H1 (cell line): ENCODE results near the gene VSTM2B. TPM values are rescaled to one million over a fixed set of nuclear protein-coding genes. Genes with fewer than 3 reads are reported as not detected.

Experiments used
- CTCF ChIA-PET: fragments of 300-600 bp; sonication (Branson Sonifier 250); formaldehyde crosslinking; loops from one replicate; lab custom pipeline; 2021; ENCODE audit not compliant: partially characterized antibody; lab: Charles Lee
- POLR2A ChIA-PET: fragments of 300-600 bp; sonication (Branson Sonifier 250); formaldehyde crosslinking; loops from one replicate; lab custom pipeline; 2021; ENCODE audit warnings: inconsistent platforms; ENCODE audit not compliant: partially characterized antibody; lab: Charles Lee
- DNase-seq, 2 experiments: peaks; one replicate each; pipeline versions ENCODE4 v3.0.0 to v3.0.0-alpha.2; 2010 to 2022; ENCODE audit warnings: low spot score in 2 of 2, low read depth in 1 of 2, mixed read lengths in 1 of 2
- FAIRE-seq: peaks from 2 replicates; lab custom pipeline; 2011; peaks lifted over from hg19 to GRCh38; lab: Jason Lieb, UNC
- H2AFZ ChIP-seq: 2 replicates; pipeline ENCODE4 v1.8.1; 2012; ENCODE audit warnings: low read length, inconsistent platforms
- H2AK5ac ChIP-seq: 2 replicates; pipeline ENCODE4 v1.6.1; 2013; ENCODE audit warnings: low read depth, low read length
- H2BK120ac ChIP-seq: replicated peaks from 2 replicates; pipeline ENCODE3; 2013; ENCODE audit warnings: low read depth, low read length, inconsistent platforms
- H2BK12ac ChIP-seq: 2 replicates; pipeline ENCODE4 v1.6.1; 2013; ENCODE audit warnings: low read depth, low read length
- H2BK15ac ChIP-seq: 2 replicates; pipeline ENCODE4 v1.6.1; 2013; ENCODE audit warnings: low read length
- H2BK20ac ChIP-seq: 2 replicates; pipeline ENCODE4 v1.6.1; 2013; ENCODE audit warnings: low read length
- H2BK5ac ChIP-seq: 2 replicates; pipeline ENCODE4 v1.6.1; 2013; ENCODE audit warnings: low read depth, low read length
- H3K14ac ChIP-seq: 2 replicates; pipeline ENCODE4 v1.6.1; 2013; ENCODE audit warnings: inconsistent platforms; ENCODE audit not compliant: insufficient read length
- H3K18ac ChIP-seq: 2 replicates; pipeline ENCODE4 v1.6.1; 2013; ENCODE audit warnings: low read length; ENCODE audit errors: extremely low read depth
- H3K23ac ChIP-seq: 2 replicates; pipeline ENCODE4 v1.6.1; 2013; ENCODE audit warnings: inconsistent platforms; ENCODE audit not compliant: insufficient read length
- H3K23me2 ChIP-seq: 2 replicates; pipeline ENCODE4 v1.6.1; 2013; ENCODE audit warnings: low read depth, low read length
- H3K27ac ChIP-seq: 2 replicates; pipeline ENCODE4 v1.6.1; 2011; ENCODE audit warnings: low read depth, low read length, inconsistent platforms
- H3K27me3 ChIP-seq, 4 experiments: replicated peaks in 1 of 4; 1 replicate in 1 of 4; 2 replicates in 3 of 4; pipeline versions ENCODE4 v1.6.1 to v1.8.1; 2011 to 2013; ENCODE audit warnings: low read length in 3 of 4, mild to moderate bottlenecking in 3 of 4, inconsistent platforms in 2 of 4, mixed read lengths in 2 of 4, moderate library complexity in 1 of 4; ENCODE audit not compliant: control insufficient read depth in 3 of 4, insufficient read depth in 3 of 4; ENCODE audit errors: extremely low read depth in 1 of 4
- H3K36me3 ChIP-seq, 4 experiments: 2 replicates each; pipeline versions ENCODE4 v1.6.1 to v1.8.1; 2011 to 2013; ENCODE audit warnings: mild to moderate bottlenecking in 4 of 4, low read length in 3 of 4, moderate library complexity in 2 of 4, control low read depth in 1 of 4, inconsistent platforms in 1 of 4; ENCODE audit not compliant: insufficient read depth in 4 of 4, control insufficient read depth in 2 of 4
- H3K4ac ChIP-seq: replicated peaks from 2 replicates; pipeline ENCODE3; 2013; ENCODE audit warnings: low read length, low read depth, mixed read lengths, inconsistent platforms; ENCODE audit not compliant: insufficient read length
- H3K4me1 ChIP-seq, 4 experiments: replicated peaks in 1 of 4; 1 replicate in 1 of 4; 2 replicates in 3 of 4; pipeline versions ENCODE4 v1.6.1 to v1.8.1; 2011 to 2013; ENCODE audit warnings: low read length in 3 of 4, inconsistent platforms in 2 of 4, mixed read lengths in 1 of 4; ENCODE audit not compliant: insufficient read depth in 4 of 4, control insufficient read depth in 3 of 4
- H3K4me2 ChIP-seq, 2 experiments: 2 replicates each; pipeline versions ENCODE4 v1.6.1 to v1.8.1; 2011 to 2013; ENCODE audit warnings: low read depth in 2 of 2, low read length in 2 of 2, control low read depth in 1 of 2, inconsistent platforms in 1 of 2, mild to moderate bottlenecking in 1 of 2; ENCODE audit not compliant: insufficient read depth in 1 of 2
- H3K4me3 ChIP-seq, 4 experiments: fragments of 200-600, 300-600 bp in 1 of 4; sonication (generic), shearing (Covaris generic), sonication (Bioruptor Twin) in 1 of 4; 2 replicates each; pipeline versions ENCODE4 v1.5.1 to v1.8.1; 2011 to 2016; ENCODE audit warnings: low read length in 4 of 4, low read depth in 3 of 4, control low read depth in 2 of 4, inconsistent platforms in 2 of 4, mild to moderate bottlenecking in 2 of 4, mixed read lengths in 1 of 4, moderate library complexity in 1 of 4; ENCODE audit not compliant: insufficient read depth in 2 of 4; ENCODE audit errors: extremely low read depth in 1 of 4
- H3K56ac ChIP-seq: replicated peaks from 2 replicates; pipeline ENCODE3; 2013; ENCODE audit warnings: low read depth, mild to moderate bottlenecking, mixed read lengths, low read length, inconsistent platforms; ENCODE audit not compliant: insufficient read length
- H3K79me1 ChIP-seq: 2 replicates; pipeline ENCODE4 v1.6.1; 2013; ENCODE audit warnings: low read depth, low read length, control low read depth
- H3K79me2 ChIP-seq, 2 experiments: 2 replicates each; pipeline versions ENCODE4 v1.6.1 to v1.8.1; 2012 to 2013; ENCODE audit warnings: low read length in 2 of 2, mild to moderate bottlenecking in 2 of 2, inconsistent platforms in 1 of 2; ENCODE audit not compliant: insufficient read depth in 2 of 2, control insufficient read depth in 1 of 2
- H3K9ac ChIP-seq, 4 experiments: replicated peaks in 1 of 4; 1 replicate in 1 of 4; 2 replicates in 3 of 4; pipeline versions ENCODE4 v1.6.1 to v1.8.1; 2011 to 2013; ENCODE audit warnings: low read depth in 3 of 4, low read length in 3 of 4, control low read depth in 2 of 4, mild to moderate bottlenecking in 2 of 4, moderate library complexity in 2 of 4, inconsistent platforms in 1 of 4; ENCODE audit errors: extremely low read depth in 1 of 4
- H3K9me3 ChIP-seq, 2 experiments: 2 replicates each; pipeline versions ENCODE4 v1.6.1 to v1.8.1; 2012 to 2013; ENCODE audit warnings: mild to moderate bottlenecking in 2 of 2, moderate library complexity in 2 of 2, control low read depth in 1 of 2, inconsistent platforms in 1 of 2, low read depth in 1 of 2, low read length in 1 of 2, mixed read lengths in 1 of 2; ENCODE audit not compliant: insufficient read depth in 2 of 2
- H4K20me1 ChIP-seq, 2 experiments: replicated peaks in 1 of 2; 2 replicates each; pipeline versions ENCODE3 to v1.8.1; 2011 to 2013; ENCODE audit warnings: inconsistent platforms in 2 of 2, low read length in 2 of 2, mild to moderate bottlenecking in 1 of 2; ENCODE audit not compliant: insufficient read depth in 2 of 2, control insufficient read depth in 1 of 2
- H4K5ac ChIP-seq: 2 replicates; pipeline ENCODE4 v1.6.1; 2013; ENCODE audit warnings: low read length, low read depth, mixed read lengths, inconsistent platforms; ENCODE audit not compliant: insufficient read length
- H4K8ac ChIP-seq: 2 replicates; pipeline ENCODE4 v1.8.0; 2013; ENCODE audit warnings: mild to moderate bottlenecking, moderate library complexity, low read length, inconsistent platforms; ENCODE audit not compliant: insufficient read depth; ENCODE audit errors: extremely low read depth
- H4K91ac ChIP-seq: replicated peaks from 2 replicates; pipeline ENCODE3; 2013; ENCODE audit warnings: low read length, mixed read lengths, inconsistent platforms; ENCODE audit not compliant: insufficient read length
- ASH2L ChIP-seq: fragments of 200-600, 300-600 bp; sonication (generic); IDR thresholded peaks from one replicate; pipeline ENCODE4 v1.7.1; 2017; ENCODE audit warnings: low read length
- KDM5A ChIP-seq: fragments of 200-600 bp; IDR thresholded peaks from 2 replicates; pipeline ENCODE4 v1.7.1; 2012; ENCODE audit warnings: mild to moderate bottlenecking, low read length, inconsistent platforms, mixed read lengths
- SP1 ChIP-seq: IDR thresholded peaks from 2 replicates; pipeline ENCODE4 v1.6.1; 2011; ENCODE audit warnings: low read depth, low read length
- WGBS, 2 experiments: shearing (Covaris generic) in 1 of 2; methylation state at CpG; one replicate each; pipeline versions ENCODE4 v1.1.6 to v1.1.7; 2013 to 2015; ENCODE audit warnings: low lambda C conversion rate in 2 of 2, mixed read lengths in 2 of 2, inconsistent platforms in 1 of 2, low coverage in 1 of 2, missing lambda C conversion rate in 1 of 2; ENCODE audit not compliant: insufficient replicate concordance in 2 of 2, insufficient coverage in 1 of 2, insufficient read length in 1 of 2; ENCODE audit errors: extremely low coverage in 1 of 2, missing lambda C conversion rate in 1 of 2; 5-methylcytosine and 5-hydroxymethylcytosine counted together
- polyA plus RNA-seq, 7 experiments: library from polyadenylated mRNA; depleted of rRNA in 3 of 7; stranded (reverse) in 5 of 7; unstranded in 2 of 7; fragments of >200 nt in 5 of 7; fragments of 200-250 nt in 2 of 7; gene quantifications; 1 replicate in 5 of 7; 2 replicates in 1 of 7; 4 replicates in 1 of 7; pipeline versions ENCODE4 v1.2.1 to v1.2.3, GENCODE V29; 2011 to 2013; ENCODE audit warnings: missing spikeins in 2 of 7, mixed read lengths in 2 of 7
- total RNA-seq: library from RNA; stranded (reverse); fragmentation: NEBNext Ultra II Directional; extraction: Animal tissue kit (Norgen Biotek cat#: 25700); gene quantifications from 2 replicates; pipeline ENCODE4 v1.2.1, GENCODE V29; 2021

Gene VSTM2B
- total and polyA plus RNA-seq, 2 of the 8 experiments (the other 6 are each of a cell fraction or from before 2014, with no cell fraction given) = 0.82 to 1.5 TPM

GRCh38 chr19:29606420-29606747 lies 80.6 kb downstream of the VSTM2B start:
- peaks cover 6% of the 10 kb centered on the region; the same call in 1 of the 2 replicates for H3K23me2 ChIP-seq
- peak overlapping the region; percentile 46 to 98 (median 92) for H3K9ac ChIP-seq
- FAIRE-seq (no peak), DNase-seq (no peak)
- H3K79me2 ChIP-seq = peaks cover 0 to 13% of the 10 kb centered on the region in 2 experiments; a peak in 2 of 4 replicates
- no peak overlapping the region for H4K5ac ChIP-seq
- no peak overlapping the region for H2BK20ac ChIP-seq
- ChIA-PET CTCF (interaction anchor here (0.8 to 9.9 kb wide), 8 partner anchors 9 to 86 kb away, joined by 3 to 109 read pairs (median 4); partner anchors contain the start of gene PLEKHF1), POLR2A (interaction anchor here (1.0 to 3.0 kb wide), 16 partner anchors 9 to 304 kb away, joined by 3 to 12 read pairs (median 4); partner anchors contain the start of gene PLEKHF1)
- peak overlapping the region; percentile 70; the same call in 1 of the 2 replicates for H2AFZ ChIP-seq
- peak overlapping the region; percentile 36 for H2BK5ac ChIP-seq
- no peaks in the 10 kb centered on the region; the same call in 1 of the 2 replicates for H3K79me1 ChIP-seq
- no peak overlapping the region for H4K91ac ChIP-seq
- H3K14ac ChIP-seq = no peak overlapping the region
- TF ChIP-seq SP1 (no peak), KDM5A (peak; percentile 83; the same call in 1 of the 2 replicates), ASH2L (peak; percentile 10)
- H2BK12ac ChIP-seq = no peak overlapping the region
- H3K4me3 ChIP-seq = peak overlapping the region; percentile 81 to 99 (median 92)
- H3K56ac ChIP-seq = no peak overlapping the region
- peaks cover 0 to 3% (median 2%) of the 10 kb centered on the region in 4 experiments; a peak in 4 of 8 replicates for H3K36me3 ChIP-seq
- no peak overlapping the region; the same call in 1 of the 2 replicates for H2BK15ac ChIP-seq
- H3K23ac ChIP-seq = no peak overlapping the region
- no peak overlapping the region for H3K4ac ChIP-seq
- H2BK120ac ChIP-seq = no peak overlapping the region
- H3K27ac ChIP-seq = peak overlapping the region; percentile 38; the same call in 1 of the 2 replicates
- H4K8ac ChIP-seq = peak overlapping the region; percentile 97
- H2AK5ac ChIP-seq = no peak overlapping the region
- H3K9me3 ChIP-seq = no peaks in the 10 kb centered on the region
- WGBS, 2 experiments = 4% methylated on average over 12 of the region's 12 CpGs; no CpG with 5 or more reads in 1 of the 2 experiments
- no peaks in the 10 kb centered on the region for H3K27me3 ChIP-seq
- H4K20me1 ChIP-seq = no peaks in the 10 kb centered on the region
- no peak overlapping the region for H3K18ac ChIP-seq
- peak overlapping the region; percentile 79 to 95 for H3K4me2 ChIP-seq
- H3K4me1 ChIP-seq = peaks cover 0 to 3% (median 0%) of the 10 kb centered on the region in 4 experiments; a peak in 3 of 7 replicates
